Nephron (organoid): Measurements from ENCODE around the gene TUBB2A.

Experiments
- H3K27ac Mint-ChIP-seq, 3 experiments: 2 replicates each; pipeline ENCODE4 v1.8.0; 2020; ENCODE audit warnings: mixed read lengths in 3 of 3, mild to moderate bottlenecking in 2 of 3, moderate library complexity in 1 of 3
- H3K27me3 Mint-ChIP-seq: 2 replicates; pipeline ENCODE4 v1.8.0; 2021; ENCODE audit warnings: low read depth, mild to moderate bottlenecking, moderate library complexity, mixed read lengths
- H3K36me3 Mint-ChIP-seq: 2 replicates; pipeline ENCODE4 v1.8.0; 2020; ENCODE audit warnings: low read depth, mixed read lengths
- H3K4me1 Mint-ChIP-seq: 2 replicates; pipeline ENCODE4 v1.8.0; 2020; ENCODE audit warnings: mixed read lengths
- H3K4me3 Mint-ChIP-seq, 3 experiments: 2 replicates each; pipeline ENCODE4 v1.8.0; 2020; ENCODE audit warnings: mild to moderate bottlenecking in 3 of 3, mixed read lengths in 3 of 3, moderate library complexity in 2 of 3
- H3K9me3 Mint-ChIP-seq: 2 replicates; pipeline ENCODE4 v1.8.0; 2020; ENCODE audit warnings: mixed read lengths
- CTCF ChIP-seq, 3 experiments: fragments of 200-600 bp; sonication (generic); IDR thresholded peaks; one replicate each; pipeline ENCODE4 v1.5.0; 2021; ENCODE audit warnings: antibody characterized with exemption in 3 of 3; ENCODE audit not compliant: unreplicated experiment in 3 of 3

Gene TUBB2A

GRCh38 chr6:3114377-3114776, 43.0 kb downstream of the TUBB2A start:
- H3K9me3 Mint-ChIP-seq = no peaks in the 10 kb centered on the region
- no peaks in the 10 kb centered on the region for H3K27me3 Mint-ChIP-seq
- H3K27ac Mint-ChIP-seq = no peak overlapping the region
- H3K4me1 Mint-ChIP-seq = peaks cover 14% of the 10 kb centered on the region
- no peak for TF ChIP-seq CTCF (IDR thresholded peaks at IDR 0.05; ENCODE audit: unreplicated experiment in 3 of 3)
- peaks cover 27% of the 10 kb centered on the region for H3K36me3 Mint-ChIP-seq
- no peak overlapping the region for H3K4me3 Mint-ChIP-seq

- H3K4me1 Mint-ChIP-seq = peaks cover 2% of the 10 kb centered on the region
- no peaks in the 10 kb centered on the region for H3K27me3 Mint-ChIP-seq
- H3K4me3 Mint-ChIP-seq = no peak overlapping the region
- peaks cover 54% of the 10 kb centered on the region for H3K36me3 Mint-ChIP-seq
- no peaks in the 10 kb centered on the region for H3K9me3 Mint-ChIP-seq
- no peak overlapping the region for H3K27ac Mint-ChIP-seq
- no peak for TF ChIP-seq CTCF (IDR thresholded peaks at IDR 0.05; ENCODE audit: unreplicated experiment in 3 of 3)
These were observed 47.6 kb downstream of the TUBB2A start for GRCh38 chr6:3109761-3110160.

- Mint-ChIP-seq H3K27ac (no peak overlapping the region), H3K4me1 (peaks cover 10% of the 10 kb centered on the region), H3K9me3 (no peaks in the 10 kb centered on the region), H3K36me3 (peaks cover 63% of the 10 kb centered on the region), H3K27me3 (no peaks in the 10 kb centered on the region), H3K4me3 (no peak overlapping the region)
- TF ChIP-seq CTCF (IDR thresholded peaks at IDR 0.05; ENCODE audit: unreplicated experiment in 3 of 3) = no peak
These were observed 48.5 kb downstream of the TUBB2A start for GRCh38 chr6:3108746-3109414.
